HG02840 (cell line): Measurements from ENCODE around the gene CLCNKA.

Source experiments
- ATAC-seq: cut with Tn5 transposase; IDR thresholded peaks from one replicate; pipeline ENCODE4 v1.9.1; 2021; ENCODE audit warnings: mild to moderate bottlenecking, moderate library complexity, moderate number of reproducible peaks; ENCODE audit not compliant: unreplicated experiment, low FRiP score

CLCNKA gene

DNA sequence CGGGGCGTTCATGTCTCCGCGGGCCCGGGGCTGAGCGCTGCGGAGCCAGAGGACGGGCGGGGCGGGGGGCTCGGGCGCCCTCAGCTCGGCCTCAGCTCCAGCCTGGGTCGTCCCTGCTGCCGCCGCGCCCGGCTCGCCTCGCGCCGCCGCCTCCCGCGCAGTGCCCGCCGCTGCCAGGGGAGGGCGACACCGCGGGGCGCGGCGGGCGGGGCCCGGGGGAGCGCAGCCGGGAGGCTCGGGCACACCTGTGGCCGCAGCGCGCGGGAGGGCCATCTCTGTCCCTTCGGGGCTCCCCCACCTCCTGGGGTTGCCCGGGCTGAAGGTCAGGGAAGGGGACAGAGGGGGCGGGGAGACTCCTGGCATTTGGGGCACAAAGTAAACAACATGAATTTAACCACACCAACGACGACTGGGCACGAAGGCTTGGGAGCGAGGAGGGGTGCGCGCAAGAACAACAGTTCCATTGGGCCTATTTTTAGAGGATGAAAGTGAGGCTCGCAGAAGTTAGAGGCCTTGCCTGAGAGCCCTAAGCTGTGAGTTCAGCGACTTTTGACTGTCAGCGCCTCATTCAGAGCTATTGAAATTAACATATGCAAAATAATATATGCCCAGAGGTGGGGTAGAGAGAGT, 51.8 kb downstream of the CLCNKA start, which contains the start of gene FAM131C:
FAM131C (minus strand) TSS at position 162 of the 630 bp plus-strand sequence. CDS start 209 bp downstream, outside the sequence.
- no peak for ATAC-seq

GRCh38 chr1:16074217-16074616, 52.4 kb downstream of the CLCNKA start:
- no peak for ATAC-seq

DNA sequence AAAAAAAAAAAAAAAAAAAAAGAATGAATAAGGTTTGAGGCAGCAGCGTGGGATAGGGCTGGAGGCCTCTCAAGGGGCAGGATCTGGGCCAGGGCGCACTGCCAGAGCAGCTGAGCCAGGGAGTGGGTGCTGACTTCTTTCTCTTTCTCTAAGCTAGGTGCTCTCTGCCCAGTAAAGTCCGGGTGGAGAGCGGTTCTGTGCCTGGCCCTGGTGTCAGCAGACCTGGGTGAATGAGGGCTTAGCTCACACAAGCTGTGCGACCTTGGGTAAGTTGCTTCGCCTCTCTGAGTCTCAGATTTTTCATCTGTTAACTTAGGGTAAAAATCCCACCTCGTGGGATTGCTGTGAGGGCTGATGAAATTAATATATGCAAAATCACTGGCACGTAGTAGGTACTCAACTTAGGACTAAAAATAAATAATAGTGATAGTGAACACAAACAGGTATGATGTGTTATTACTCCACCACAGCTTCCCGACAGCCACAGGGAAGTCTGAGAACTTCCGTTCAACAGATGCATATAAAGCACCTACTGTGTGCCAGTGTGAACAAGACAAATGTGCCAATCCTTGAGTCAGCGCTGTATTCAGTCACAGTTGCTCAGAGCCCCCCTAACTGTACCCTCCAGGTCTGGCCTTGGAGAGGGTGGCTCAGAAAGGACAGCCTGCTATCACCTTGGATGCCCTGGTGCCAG, 53.6 kb downstream of the CLCNKA start:
- no peak for ATAC-seq

- ATAC-seq = no peak
These were observed 54.4 kb downstream of the CLCNKA start for GRCh38 chr1:16076031-16076864.

DNA sequence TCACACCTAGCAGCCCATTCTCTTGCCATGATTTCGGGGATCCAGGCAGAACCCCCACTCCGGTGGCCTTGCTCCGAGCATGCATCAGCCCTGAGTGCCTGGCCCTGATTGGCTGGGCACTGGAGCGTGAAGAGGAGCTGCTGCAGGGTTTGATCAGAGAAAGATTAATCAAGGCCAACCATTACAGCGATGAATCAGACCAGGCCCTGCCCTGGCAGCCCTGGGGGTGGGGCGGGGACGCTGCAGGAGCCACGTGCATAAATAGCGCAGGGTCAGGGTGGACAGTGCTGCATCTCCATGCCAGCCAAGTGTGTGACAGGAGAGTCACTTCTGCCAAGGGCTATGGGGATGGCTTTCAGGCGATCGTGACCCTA, 55.0 kb downstream of the CLCNKA start:
- ATAC-seq = no peak

DNA sequence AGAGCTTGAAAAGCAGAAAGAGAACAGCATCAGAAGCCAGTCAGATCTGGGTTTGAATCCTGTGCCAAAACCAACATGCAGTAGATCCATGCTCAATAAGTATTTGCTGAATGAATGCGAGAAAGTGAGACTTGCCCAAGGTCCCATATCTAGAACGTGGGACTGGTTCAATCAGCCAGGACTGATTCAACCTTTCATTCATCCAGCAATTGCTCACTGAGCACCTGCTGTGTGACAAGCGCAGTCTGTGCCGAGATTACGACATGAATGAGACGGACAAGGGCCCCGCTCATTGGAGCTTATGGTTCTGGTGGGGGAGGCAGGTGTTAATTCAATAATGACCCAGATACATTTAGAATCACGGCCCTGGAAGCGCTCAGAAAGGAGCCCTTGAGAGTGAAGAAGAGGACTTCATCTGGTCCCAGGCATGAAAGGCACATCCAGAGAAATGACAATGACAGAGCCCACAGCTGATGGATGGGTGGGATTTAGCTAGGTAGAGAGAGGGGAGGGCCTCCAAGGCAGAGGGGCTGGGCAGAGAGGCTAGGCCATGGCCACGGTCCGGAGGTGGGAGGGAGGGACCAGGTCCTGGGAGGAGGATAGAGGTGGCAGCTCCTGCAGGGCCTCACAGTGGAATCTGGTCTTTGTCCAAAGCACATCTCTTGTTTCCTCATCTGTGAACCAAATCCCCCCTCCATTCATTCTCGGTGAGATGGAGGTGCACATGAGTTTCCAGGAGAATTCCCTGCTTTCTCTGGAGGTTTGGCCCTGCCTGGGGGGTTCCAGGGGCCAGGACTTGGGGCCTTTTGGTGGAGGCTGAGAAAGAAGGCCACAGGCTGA, 55.8 kb downstream of the CLCNKA start:
- no peak for ATAC-seq

DNA sequence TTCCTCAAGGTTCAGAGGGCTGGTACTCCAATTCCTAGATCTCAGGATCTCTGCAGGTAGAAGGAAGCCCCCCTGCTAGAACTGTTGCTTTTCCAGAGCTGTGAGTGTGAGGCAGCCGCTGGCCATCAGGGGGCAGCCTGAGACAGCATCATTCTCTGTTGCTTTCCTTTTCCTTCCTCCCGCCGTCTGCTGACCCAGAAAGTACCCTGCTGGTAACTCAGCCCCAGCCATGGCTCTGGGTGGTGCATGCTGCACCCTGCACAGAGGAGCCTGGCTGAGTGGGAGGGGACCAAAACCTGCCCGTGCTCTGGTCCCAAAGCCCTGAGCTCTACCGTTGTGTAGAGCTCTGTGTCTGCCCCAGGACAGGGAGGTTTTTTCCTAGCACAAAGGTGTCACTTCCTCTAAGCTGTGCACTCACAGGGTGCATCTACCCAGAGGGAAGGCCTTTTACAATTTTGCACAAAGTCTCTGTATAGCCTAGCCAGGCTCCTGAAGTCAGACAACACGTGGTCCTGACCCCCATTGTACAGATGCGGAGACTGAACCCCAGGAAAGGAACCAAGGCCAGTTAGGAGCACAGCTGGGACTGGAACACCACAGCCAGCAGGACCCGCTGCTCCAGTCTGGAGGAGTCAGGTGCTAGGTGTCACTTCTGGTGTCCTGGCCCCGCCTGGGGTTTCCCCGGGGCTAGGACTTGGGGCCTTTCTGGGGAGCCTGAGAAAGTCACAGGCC, 57.3 kb downstream of the CLCNKA start:
- ATAC-seq = no peak

GRCh38 chr1:16080422-16081150, 58.8 kb downstream of the CLCNKA start:
- ATAC-seq = no peak

DNA sequence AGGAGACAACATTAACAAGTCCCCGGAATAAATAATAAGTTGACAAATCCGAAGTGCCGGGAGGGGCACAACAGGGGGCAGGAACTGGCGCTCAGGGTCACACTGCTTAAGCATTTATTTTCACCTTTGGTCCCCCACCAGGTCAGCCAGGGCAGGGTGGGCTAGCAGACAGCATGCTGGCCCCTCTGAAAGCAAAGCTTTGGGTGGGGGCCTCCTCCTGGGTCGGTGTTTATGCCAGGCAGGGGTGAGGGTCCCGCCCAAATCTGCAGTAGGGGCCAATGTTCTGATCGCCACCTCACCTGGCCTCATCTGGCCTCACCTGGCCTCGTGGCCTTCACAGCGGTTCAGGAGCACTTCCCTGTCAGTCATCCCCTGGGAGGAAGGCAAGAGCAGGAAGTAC, 59.8 kb downstream of the CLCNKA start:
- ATAC-seq = no peak

GRCh38 chr1:16082283-16083038, 60.6 kb downstream of the CLCNKA start:
- no peak for ATAC-seq

DNA sequence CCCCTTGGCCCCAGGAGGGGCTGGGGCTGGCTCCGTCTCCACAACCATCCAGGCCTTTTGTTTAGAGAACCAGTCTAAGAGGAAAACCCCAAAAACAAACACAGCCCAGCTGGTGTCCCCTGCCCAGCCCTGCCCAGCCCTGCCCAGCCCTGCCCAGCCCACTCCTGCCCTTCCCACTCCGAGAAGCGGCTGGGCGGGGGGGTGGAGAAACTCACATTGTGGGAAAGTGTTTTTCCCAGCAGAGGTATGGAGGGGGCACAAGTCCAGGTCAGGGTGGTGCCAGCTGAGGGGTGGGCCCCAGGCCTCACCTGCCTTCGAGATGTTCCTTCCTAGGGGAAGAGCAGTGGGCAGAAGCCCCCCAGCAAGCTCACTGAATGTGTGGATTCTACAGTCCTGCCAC, 61.6 kb downstream of the CLCNKA start:
- no peak for ATAC-seq
